Measurements from ENCODE around the gene PSMD5.

GRCh38 chr9:120857902-120858301, 15.2 kb upstream of the PSMD5 start:
- no peak for TF ChIP-seq ZFX (IDR thresholded peaks at IDR 0.05)
- no peak for TF ChIP-seq CTCF (conservative IDR thresholded peaks at IDR 0.05)

Data from C4-2B (cell line).